DOHH2 (cell line): ENCODE measurements around the gene PPP6C.

Source experiments
- H3F3A ChIP-seq: fragments of 200-600 bp; sonication (generic), shearing (Covaris generic); 2 replicates; pipeline ENCODE4 v1.6.0; 2016; ENCODE audit warnings: antibody characterized with exemption, mild to moderate bottlenecking; ENCODE audit not compliant: control insufficient read depth, insufficient read depth
- H3K27ac ChIP-seq: fragments of 200-600 bp; sonication (generic); 2 replicates; pipeline ENCODE4 v1.5.1; 2014; ENCODE audit warnings: low read depth, mild to moderate bottlenecking, low read length, moderate library complexity
- H3K27me3 ChIP-seq: fragments of 200-600 bp; sonication (generic); 2 replicates; pipeline ENCODE4 v1.6.1; 2014; ENCODE audit warnings: mild to moderate bottlenecking, low read length, mixed read lengths; ENCODE audit not compliant: control insufficient read depth
- H3K36me3 ChIP-seq: fragments of 200-600 bp; sonication (generic); 2 replicates; pipeline ENCODE4 v1.6.1; 2014; ENCODE audit warnings: mild to moderate bottlenecking, low read length, moderate library complexity, mixed read lengths; ENCODE audit not compliant: control insufficient read depth
- H3K4me1 ChIP-seq: fragments of 200-600 bp; sonication (generic); 2 replicates; pipeline ENCODE4 v1.6.1; 2014; ENCODE audit warnings: mild to moderate bottlenecking, low read length, mixed read lengths; ENCODE audit not compliant: control insufficient read depth
- H3K4me2 ChIP-seq: fragments of 200-600 bp; sonication (generic); 2 replicates; pipeline ENCODE4 v1.6.0; 2014; ENCODE audit warnings: mild to moderate bottlenecking, low read length, moderate library complexity
- H3K4me3 ChIP-seq: fragments of 200-600 bp; sonication (generic); 2 replicates; pipeline ENCODE4 v1.5.1; 2014; ENCODE audit warnings: mild to moderate bottlenecking, low read length, mixed read lengths
- H3K79me2 ChIP-seq: fragments of 200-600 bp; sonication (generic); 2 replicates; pipeline ENCODE4 v1.6.1; 2014; ENCODE audit warnings: mild to moderate bottlenecking, low read length, mixed read lengths; ENCODE audit not compliant: control insufficient read depth
- H3K9me2 ChIP-seq: fragments of 200-600 bp; sonication (generic); replicated peaks from 2 replicates; pipeline ENCODE4 v1.6.1; 2014; ENCODE audit warnings: mild to moderate bottlenecking, low read length, mixed read lengths; ENCODE audit not compliant: control insufficient read depth
- H3K9me3 ChIP-seq: fragments of 200-600 bp; sonication (generic); 2 replicates; pipeline ENCODE4 v1.6.1; 2014; ENCODE audit warnings: antibody characterized with exemption, low read length, mixed read lengths; ENCODE audit not compliant: control insufficient read depth, insufficient read depth
- H4K20me1 ChIP-seq: fragments of 200-600 bp; sonication (generic); 2 replicates; pipeline ENCODE4 v1.6.0; 2014; ENCODE audit warnings: low read depth, mild to moderate bottlenecking, antibody characterized with exemption, low read length, moderate library complexity; ENCODE audit not compliant: control insufficient read depth, insufficient read depth
- CTCF ChIP-seq: fragments of 200-600 bp; sonication (generic); IDR thresholded peaks from one replicate; pipeline ENCODE4 v1.5.1; 2014; ENCODE audit warnings: antibody characterized with exemption, mild to moderate bottlenecking, low read depth, low read length; ENCODE audit not compliant: poor library complexity, severe bottlenecking
- EZH2phosphoT487 ChIP-seq: fragments of 200-600 bp; sonication (generic); IDR thresholded peaks from 2 replicates; pipeline ENCODE4 v1.6.1; 2017; ENCODE audit warnings: borderline replicate concordance, mild to moderate bottlenecking, antibody characterized with exemption, low read length, moderate library complexity, mixed read lengths

The PPP6C gene

GRCh38 chr9:125146247-125146646, 43.4 kb downstream of the PPP6C start:
- Histone ChIP-seq H3K27me3 (no peaks in the 10 kb centered on the region), H3K9me2 (no peaks in the 10 kb centered on the region), H4K20me1 (no peaks in the 10 kb centered on the region), H3K27ac (no peak overlapping the region), H3K4me1 (peaks cover 13% of the 10 kb centered on the region), H3K4me2 (no peak overlapping the region), H3K79me2 (peaks cover 9% of the 10 kb centered on the region), H3K4me3 (no peak overlapping the region), H3F3A (peaks cover 17% of the 10 kb centered on the region), H3K36me3 (peaks cover 27% of the 10 kb centered on the region), H3K9me3 (no peaks in the 10 kb centered on the region)
- TF ChIP-seq CTCF (no peak), EZH2phosphoT487 (no peak)

GRCh38 chr9:125145425-125145824, 44.2 kb downstream of the PPP6C start:
- Histone ChIP-seq H4K20me1 (no peaks in the 10 kb centered on the region), H3K27me3 (no peaks in the 10 kb centered on the region), H3K4me3 (no peak overlapping the region), H3K79me2 (peaks cover 9% of the 10 kb centered on the region), H3K4me1 (peaks cover 13% of the 10 kb centered on the region), H3K36me3 (peaks cover 19% of the 10 kb centered on the region), H3K9me2 (no peaks in the 10 kb centered on the region), H3K9me3 (no peaks in the 10 kb centered on the region), H3K27ac (no peak overlapping the region), H3K4me2 (no peak overlapping the region), H3F3A (peaks cover 21% of the 10 kb centered on the region)
- no peak for TF ChIP-seq EZH2phosphoT487
- no peak for TF ChIP-seq CTCF

- peaks cover 13% of the 10 kb centered on the region for H3K4me1 ChIP-seq
- TF ChIP-seq EZH2phosphoT487 = no peak
- peak; percentile 95 for TF ChIP-seq CTCF
- no peak within 1 kb of the TSS for H3K27ac ChIP-seq
- H3F3A ChIP-seq = peaks cover 21% of the 10 kb centered on the region
- peak within 1 kb of the TSS; percentile 72 for H3K4me3 ChIP-seq
- no peaks in the 10 kb centered on the region for H4K20me1 ChIP-seq
- H3K9me3 ChIP-seq = no peaks in the 10 kb centered on the region
- peak within 1 kb of the TSS; percentile 73 for H3K4me2 ChIP-seq
- no peaks in the 10 kb centered on the region for H3K9me2 ChIP-seq
- H3K79me2 ChIP-seq = peaks cover 9% of the 10 kb centered on the region
- H3K36me3 ChIP-seq = peaks cover 8% of the 10 kb centered on the region; the same call in 1 of the 2 replicates
- no peaks in the 10 kb centered on the region for H3K27me3 ChIP-seq
Measured at GRCh38 chr9:125143377-125144090, 46.1 kb downstream of the PPP6C start, which contains the start of gene SCAI. Gene SCAI, minus strand, starts transcription at chr9:125143528. Its CDS starts 91 bp downstream, at chr9:125143437.
